ENCODE results near the gene BCDIN3D.

DNA sequence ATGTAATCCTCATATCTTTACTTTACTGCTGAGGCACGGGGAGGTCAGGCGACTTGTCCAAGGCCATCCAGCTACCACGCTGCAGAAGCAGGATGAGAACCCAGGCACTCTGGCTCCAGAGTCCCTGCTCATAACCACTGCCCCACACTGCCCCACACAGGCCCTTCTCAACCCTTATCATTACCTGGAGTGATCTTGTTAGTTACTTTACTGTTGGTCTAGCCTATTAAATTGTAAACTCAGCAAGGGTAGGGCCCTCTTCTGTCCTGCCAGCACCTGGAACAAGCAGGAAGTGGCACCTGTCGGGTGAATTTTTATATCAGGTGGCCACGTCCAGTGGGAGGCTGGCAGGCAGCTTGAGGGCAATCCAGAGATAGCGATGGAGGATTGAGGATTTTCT is 48.6 kb upstream of the BCDIN3D start:
- TF ChIP-seq, protein P1, sequence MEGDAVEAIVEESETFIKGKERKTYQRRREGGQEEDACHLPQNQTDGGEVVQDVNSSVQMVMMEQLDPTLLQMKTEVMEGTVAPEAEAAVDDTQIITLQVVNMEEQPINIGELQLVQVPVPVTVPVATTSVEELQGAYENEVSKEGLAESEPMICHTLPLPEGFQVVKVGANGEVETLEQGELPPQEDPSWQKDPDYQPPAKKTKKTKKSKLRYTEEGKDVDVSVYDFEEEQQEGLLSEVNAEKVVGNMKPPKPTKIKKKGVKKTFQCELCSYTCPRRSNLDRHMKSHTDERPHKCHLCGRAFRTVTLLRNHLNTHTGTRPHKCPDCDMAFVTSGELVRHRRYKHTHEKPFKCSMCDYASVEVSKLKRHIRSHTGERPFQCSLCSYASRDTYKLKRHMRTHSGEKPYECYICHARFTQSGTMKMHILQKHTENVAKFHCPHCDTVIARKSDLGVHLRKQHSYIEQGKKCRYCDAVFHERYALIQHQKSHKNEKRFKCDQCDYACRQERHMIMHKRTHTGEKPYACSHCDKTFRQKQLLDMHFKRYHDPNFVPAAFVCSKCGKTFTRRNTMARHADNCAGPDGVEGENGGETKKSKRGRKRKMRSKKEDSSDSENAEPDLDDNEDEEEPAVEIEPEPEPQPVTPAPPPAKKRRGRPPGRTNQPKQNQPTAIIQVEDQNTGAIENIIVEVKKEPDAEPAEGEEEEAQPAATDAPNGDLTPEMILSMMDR (IDR thresholded peaks at IDR 0.05; ENCODE audit: low read length) = no peak
- TF ChIP-seq EZH2 (IDR thresholded peaks at IDR 0.05; ENCODE audit: borderline replicate concordance, low read length) = no peak

Data from OCI-LY1 (cell line).